ENCODE results near the gene NIT1. TPM values are rescaled to one million over a fixed set of nuclear protein-coding genes. Genes with fewer than 3 reads are reported as not detected.

NIT1 gene
- total and polyA plus RNA-seq, 8 donors = 17.9 to 48.4 (median 20.1) TPM

DNA sequence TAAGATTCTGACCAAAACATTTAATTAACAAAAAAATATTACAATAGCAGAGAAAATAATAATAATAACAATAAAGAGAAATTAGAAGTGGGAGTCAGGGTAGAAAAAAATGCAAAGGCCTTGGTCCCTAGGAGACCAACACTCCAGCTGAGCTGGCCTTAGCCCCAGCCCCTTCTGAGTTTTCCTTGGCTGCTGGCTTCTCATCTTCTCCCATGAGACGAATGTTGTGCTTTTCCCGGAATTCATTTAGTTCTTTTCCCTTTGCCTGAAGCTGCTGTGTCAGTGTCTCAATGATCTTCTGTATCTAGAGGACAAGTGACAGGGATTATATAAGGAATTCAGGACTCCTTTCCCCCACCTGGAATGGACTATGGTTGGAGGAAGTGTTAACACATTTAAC, 17.3 kb upstream of the NIT1 start:
- no peak for FAIRE-seq
- TF ChIP-seq CTCF (IDR thresholded peaks at IDR 0.05) = no peak
- Histone ChIP-seq H3K4me3 (no peak overlapping the region), H3K4me1 (peaks cover 0 to 10% (median 3%) of the 10 kb centered on the region in 3 donors), H3K36me3 (peaks cover 0 to 9% (median 0%) of the 10 kb centered on the region in 3 donors), H3K27me3 (no peaks in the 10 kb centered on the region), H3K9me3 (no peaks in the 10 kb centered on the region), H3K27ac (no peak overlapping the region)
- 75 to 86% methylated on average over 2 of the region's 2 CpGs for WGBS, 2 donors
- DNase-seq = no peak
- intact Hi-C loops (cut with DNase I) = no loop called here
- no peak for ATAC-seq

GRCh38 chr1:161106431-161106830, 11.5 kb upstream of the NIT1 start:
- no peak for ATAC-seq
- intact Hi-C loops (cut with DNase I) = no loop called here
- DNase-seq = no peak
- no peak for TF ChIP-seq CTCF (IDR thresholded peaks at IDR 0.05)
- Histone ChIP-seq H3K9me3 (no peaks in the 10 kb centered on the region), H3K27me3 (no peaks in the 10 kb centered on the region), H3K4me1 (no peaks in the 10 kb centered on the region), H3K27ac (no peak overlapping the region), H3K36me3 (peaks cover 0 to 8% (median 0%) of the 10 kb centered on the region in 3 donors), H3K4me3 (no peak overlapping the region)
- WGBS, 2 donors = 97 to 100% methylated on average over 1 of the region's 1 CpG
- FAIRE-seq = no peak

DNA sequence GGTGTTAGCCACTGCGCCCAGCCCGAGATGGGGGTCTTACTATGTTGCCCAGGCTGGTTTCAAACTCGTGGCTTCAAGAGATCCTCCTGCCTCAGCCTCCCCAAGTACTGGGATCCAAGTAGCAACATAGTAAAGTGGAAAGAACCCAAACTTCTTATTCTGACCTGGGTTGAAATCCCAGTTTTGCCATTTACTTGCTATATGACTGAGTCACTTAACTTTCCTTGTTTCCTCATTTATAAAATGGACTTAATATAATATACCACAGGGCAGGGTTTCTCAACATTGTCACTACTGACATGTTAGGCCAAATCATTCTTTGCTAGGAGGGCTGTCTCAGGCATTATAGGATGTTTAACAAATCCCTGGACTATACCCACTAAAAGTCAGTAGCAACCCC, 6.8 kb upstream of the NIT1 start:
- no peak for TF ChIP-seq CTCF (IDR thresholded peaks at IDR 0.05)
- Histone ChIP-seq H3K9me3 (no peaks in the 10 kb centered on the region), H3K4me3 (no peak overlapping the region), H3K27me3 (no peaks in the 10 kb centered on the region), H3K4me1 (peaks cover 12 to 22% (median 21%) of the 10 kb centered on the region in 3 donors), H3K27ac (no peak overlapping the region), H3K36me3 (no peaks in the 10 kb centered on the region)
- 88 to 96% methylated on average over 3 of the region's 3 CpGs for WGBS, 2 donors
- ATAC-seq = no peak
- intact Hi-C loops (cut with DNase I) = no loop called here
- DNase-seq = no peak
- FAIRE-seq = no peak

- DNase-seq (no peak), ATAC-seq (no peak), FAIRE-seq (no peak)
- Histone ChIP-seq H3K4me3 (no peak overlapping the region), H3K27me3 (no peaks in the 10 kb centered on the region), H3K9me3 (no peaks in the 10 kb centered on the region), H3K36me3 (no peaks in the 10 kb centered on the region), H3K27ac (no peak overlapping the region), H3K4me1 (peaks cover 16 to 25% (median 22%) of the 10 kb centered on the region in 3 donors)
- WGBS, 2 donors = 91% methylated on average over 2 of the region's 2 CpGs
- intact Hi-C loops (cut with DNase I) = no loop called here
- TF ChIP-seq CTCF (IDR thresholded peaks at IDR 0.05) = no peak
These were observed 6.4 kb upstream of the NIT1 start for GRCh38 chr1:161111527-161111926.

DNA sequence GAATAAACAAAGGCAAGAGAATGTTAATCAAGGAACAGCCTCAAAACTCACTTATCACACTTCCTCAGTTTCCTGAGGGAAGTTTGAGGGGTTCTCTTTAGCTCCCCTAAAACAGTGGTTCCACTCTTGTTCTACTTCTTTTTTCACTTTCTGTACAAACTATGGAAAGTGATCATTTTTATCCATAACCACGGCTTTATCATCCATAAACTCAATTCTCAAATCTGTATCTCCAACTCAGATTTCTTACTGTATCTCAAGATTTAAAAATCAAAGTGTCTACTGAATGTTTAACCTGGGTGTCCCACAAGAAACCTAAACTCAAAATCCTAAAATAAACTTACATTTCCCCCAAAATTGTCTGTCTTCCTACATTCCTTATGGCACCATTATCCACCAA, 4.0 kb upstream of the NIT1 start:
- FAIRE-seq (no peak), ATAC-seq (no peak), DNase-seq (no peak)
- no peaks in the 10 kb centered on the region for H3K9me3 ChIP-seq
- no peak for TF ChIP-seq CTCF (IDR thresholded peaks at IDR 0.05)
- no peaks in the 10 kb centered on the region for H3K36me3 ChIP-seq
- H3K4me3 ChIP-seq = no peak overlapping the region
- H3K4me1 ChIP-seq = peaks cover 22 to 30% (median 24%) of the 10 kb centered on the region in 3 donors
- H3K27ac ChIP-seq = no peak overlapping the region
- WGBS, 2 donors = 34 to 60% methylated on average over 1 of the region's 1 CpG
- intact Hi-C loops (cut with DNase I) = no loop called here
- H3K27me3 ChIP-seq = no peaks in the 10 kb centered on the region
